ENCODE results near the gene ZNF804A.

DNA sequence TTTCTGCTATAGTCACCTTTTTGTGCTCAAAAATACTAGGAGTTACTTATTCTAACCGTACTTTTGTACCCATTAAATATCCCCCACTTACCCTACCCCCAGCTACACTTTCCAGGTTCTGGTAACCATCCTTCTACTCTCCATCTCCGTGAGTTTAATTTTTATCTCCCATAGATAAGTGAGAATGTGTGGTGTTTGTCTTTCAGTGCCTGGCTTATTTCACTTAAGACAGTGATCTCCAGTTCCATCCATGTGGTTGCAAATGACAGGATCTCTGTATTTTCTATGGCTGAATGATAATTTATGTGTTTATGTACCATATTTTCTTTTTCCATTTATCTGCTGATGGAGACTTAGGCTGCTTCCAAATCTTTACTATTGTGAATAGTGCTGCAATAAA, 323.3 kb downstream of the ZNF804A start:
- TF ChIP-seq EZH2 (IDR thresholded peaks at IDR 0.05; ENCODE audit: borderline replicate concordance, low read depth, low read length, severe bottlenecking) = no peak
- TF ChIP-seq, protein P1, sequence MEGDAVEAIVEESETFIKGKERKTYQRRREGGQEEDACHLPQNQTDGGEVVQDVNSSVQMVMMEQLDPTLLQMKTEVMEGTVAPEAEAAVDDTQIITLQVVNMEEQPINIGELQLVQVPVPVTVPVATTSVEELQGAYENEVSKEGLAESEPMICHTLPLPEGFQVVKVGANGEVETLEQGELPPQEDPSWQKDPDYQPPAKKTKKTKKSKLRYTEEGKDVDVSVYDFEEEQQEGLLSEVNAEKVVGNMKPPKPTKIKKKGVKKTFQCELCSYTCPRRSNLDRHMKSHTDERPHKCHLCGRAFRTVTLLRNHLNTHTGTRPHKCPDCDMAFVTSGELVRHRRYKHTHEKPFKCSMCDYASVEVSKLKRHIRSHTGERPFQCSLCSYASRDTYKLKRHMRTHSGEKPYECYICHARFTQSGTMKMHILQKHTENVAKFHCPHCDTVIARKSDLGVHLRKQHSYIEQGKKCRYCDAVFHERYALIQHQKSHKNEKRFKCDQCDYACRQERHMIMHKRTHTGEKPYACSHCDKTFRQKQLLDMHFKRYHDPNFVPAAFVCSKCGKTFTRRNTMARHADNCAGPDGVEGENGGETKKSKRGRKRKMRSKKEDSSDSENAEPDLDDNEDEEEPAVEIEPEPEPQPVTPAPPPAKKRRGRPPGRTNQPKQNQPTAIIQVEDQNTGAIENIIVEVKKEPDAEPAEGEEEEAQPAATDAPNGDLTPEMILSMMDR (IDR thresholded peaks at IDR 0.05; ENCODE audit: borderline replicate concordance, extremely low read depth, low read length, poor library complexity, severe bottlenecking) = no peak
